Kidney (tissue), 14 donors: ENCODE data around the gene PVALEF. TPM values are rescaled to one million over a fixed set of nuclear protein-coding genes. Genes with fewer than 3 reads are reported as not detected.

ENCODE experiments used
- DNase-seq, 5 donors: peaks; one replicate each; pipeline ENCODE4 v3.0.0-alpha.2; 2013 to 2020
- FAIRE-seq: peaks from 2 replicates; lab custom pipeline; 2012; peaks lifted over from hg19 to GRCh38; lab: Jason Lieb, UNC
- H3K27ac ChIP-seq, 2 donors: one replicate each; pipeline ENCODE4 v1.7.0; 2013; ENCODE audit warnings: low read depth in 2 of 2, low read length in 2 of 2, inconsistent platforms in 1 of 2
- H3K27me3 ChIP-seq: one replicate; pipeline ENCODE4 v1.7.1; 2013; ENCODE audit warnings: low read length, inconsistent platforms; ENCODE audit not compliant: control insufficient read depth, insufficient read depth
- H3K36me3 ChIP-seq, 3 donors: one replicate each; pipeline versions ENCODE4 v1.7.0 to v1.7.1; 2013; ENCODE audit warnings: low read length in 3 of 3, control low read depth in 1 of 3, inconsistent platforms in 1 of 3; ENCODE audit not compliant: insufficient read depth in 3 of 3, control insufficient read depth in 2 of 3
- H3K4me1 ChIP-seq, 3 donors: one replicate each; pipeline versions ENCODE4 v1.7.0 to v1.7.1; 2013; ENCODE audit warnings: low read length in 3 of 3, inconsistent platforms in 1 of 3, low read depth in 1 of 3; ENCODE audit not compliant: control insufficient read depth in 2 of 3, insufficient read depth in 2 of 3
- H3K4me3 ChIP-seq, 3 donors: one replicate each; pipeline versions ENCODE4 v1.7.0 to v1.8.1; 2013; ENCODE audit warnings: low read length in 3 of 3, control low read depth in 1 of 3, inconsistent platforms in 1 of 3
- H3K9ac ChIP-seq, 3 donors: one replicate each; pipeline versions ENCODE4 v1.7.0 to v1.7.1; 2013; ENCODE audit warnings: low read length in 3 of 3, control low read depth in 1 of 3, inconsistent platforms in 1 of 3
- H3K9me3 ChIP-seq, 3 donors: one replicate each; pipeline versions ENCODE4 v1.7.0 to v1.7.1; 2013; ENCODE audit warnings: low read length in 3 of 3, control low read depth in 1 of 3, inconsistent platforms in 1 of 3; ENCODE audit not compliant: control insufficient read depth in 2 of 3, insufficient read depth in 1 of 3
- CTCF ChIP-seq: IDR thresholded peaks from 3 replicates; pipeline ENCODE4 v1.5.1; 2012; ENCODE audit warnings: mild to moderate bottlenecking, moderate library complexity, borderline replicate concordance; ENCODE audit not compliant: insufficient read depth; ENCODE audit errors: extremely low read depth
- intact Hi-C: fragments of 100-400 bp; cut with DNase I; formaldehyde crosslinking; loops from one replicate; pipeline ENCODE4 v1.11.1; 2022
- polyA plus RNA-seq: library from polyadenylated mRNA; stranded (reverse); fragments of 350-450 nt; fragmentation: Illumina TruSeq; extraction: RNeasy Lipid Tissue Mini Kit (QIAGEN cat#74804); gene quantifications from one replicate; pipeline ENCODE4 v1.2.3, GENCODE V29; 2014; ENCODE audit warnings: low read depth, low replicate concordance; ENCODE audit not compliant: insufficient read depth
- total RNA-seq: library from RNA; stranded (reverse); fragmentation: NEBNext Ultra II Directional; extraction: Animal tissue kit (Norgen Biotek cat#: 25700); gene quantifications from one replicate; pipeline ENCODE4 v1.2.1, GENCODE V29; 2021
- donor health status: control.
- donor health status: control.
- donor health status: control.
- donor health status: control.
- donor health status: control.
- donor health status: DM: yes; HTN: yes; CAD: no.
- donor health status: Normal renal cell carcinoma (clear cell type).

The PVALEF gene
- total and polyA plus RNA-seq, 2 donors from 2014 or later: not detected

- intact Hi-C loops: no loop called here
- Histone ChIP-seq H3K4me1 (peaks cover 0 to 3% (median 0%) of the 10 kb centered on the region in 3 donors), H3K9me3 (no peaks in the 10 kb centered on the region), H3K27me3 (no peaks in the 10 kb centered on the region), H3K36me3 (no peaks in the 10 kb centered on the region), H3K9ac (no peak overlapping the region), H3K27ac (no peak overlapping the region), H3K4me3 (no peak overlapping the region)
- no peak for FAIRE-seq
- TF ChIP-seq CTCF: no peak
- DNase-seq: no peak
Observed at GRCh38 chr17:81195941-81196495, 30.7 kb downstream of the PVALEF start.

GRCh38 chr17:81196505-81197408 lies 31.4 kb downstream of the PVALEF start:
- H3K9ac ChIP-seq: no peak overlapping the region
- H3K9me3 ChIP-seq: no peaks in the 10 kb centered on the region
- H3K27ac ChIP-seq: no peak overlapping the region
- no peak for TF ChIP-seq CTCF
- intact Hi-C loops: no loop called here
- no peak for DNase-seq
- no peaks in the 10 kb centered on the region for H3K27me3 ChIP-seq
- H3K4me1 ChIP-seq: peaks cover 0 to 3% (median 0%) of the 10 kb centered on the region in 3 donors
- no peaks in the 10 kb centered on the region for H3K36me3 ChIP-seq
- H3K4me3 ChIP-seq: no peak overlapping the region
- no peak for FAIRE-seq

GRCh38 chr17:81197409-81197795 lies 32.1 kb downstream of the PVALEF start:
- no peaks in the 10 kb centered on the region for H3K9me3 ChIP-seq
- H3K9ac ChIP-seq: no peak overlapping the region
- no peaks in the 10 kb centered on the region for H3K27me3 ChIP-seq
- peaks cover 0 to 3% (median 0%) of the 10 kb centered on the region in 3 donors for H3K4me1 ChIP-seq
- H3K27ac ChIP-seq: no peak overlapping the region
- TF ChIP-seq CTCF: no peak
- DNase-seq (no peak), FAIRE-seq (no peak)
- intact Hi-C loops: no loop called here
- no peaks in the 10 kb centered on the region for H3K36me3 ChIP-seq
- H3K4me3 ChIP-seq: no peak overlapping the region
